ENCODE data around the gene EML5.
A peak's percentile ranks its signal among the peaks of the same experiment; 100 is the strongest.

Gene EML5

GRCh38 chr14:88727057-88727456, 65.7 kb downstream of the EML5 start:
- DNase-seq (ENCODE audit: low read depth in 2 of 2, low spot score in 1 of 2): no peak

GRCh38 chr14:88710709-88711108, 82.0 kb downstream of the EML5 start:
- no peak for DNase-seq (ENCODE audit: low read depth in 2 of 2, low spot score in 1 of 2)

- no peak for DNase-seq (ENCODE audit: low read depth in 2 of 2, low spot score in 1 of 2)
These were observed 85.7 kb downstream of the EML5 start for GRCh38 chr14:88707088-88707487.

- no peak for DNase-seq (ENCODE audit: low read depth in 2 of 2, low spot score in 1 of 2)
These were observed 86.3 kb downstream of the EML5 start for GRCh38 chr14:88706425-88706824.

- DNase-seq (ENCODE audit: low read depth in 2 of 2, low spot score in 1 of 2): no peak
These were observed 94.1 kb downstream of the EML5 start for GRCh38 chr14:88698651-88699050.

GRCh38 chr14:88695870-88696269, 96.9 kb downstream of the EML5 start:
- no peak for DNase-seq (ENCODE audit: low read depth in 2 of 2, low spot score in 1 of 2)

GRCh38 chr14:88688386-88688785, 104.4 kb downstream of the EML5 start:
- no peak for DNase-seq (ENCODE audit: low read depth in 2 of 2, low spot score in 1 of 2)

- no peak for DNase-seq (ENCODE audit: low read depth in 2 of 2, low spot score in 1 of 2)
These were observed 109.6 kb downstream of the EML5 start for GRCh38 chr14:88683119-88683518.

GRCh38 chr14:88682495-88683114, 110.1 kb downstream of the EML5 start:
- DNase-seq (ENCODE audit: low read depth in 2 of 2, low spot score in 1 of 2): no peak

- DNase-seq (ENCODE audit: low read depth in 2 of 2, low spot score in 1 of 2): no peak
These were observed 110.8 kb downstream of the EML5 start for GRCh38 chr14:88681755-88682494.

- no peak for DNase-seq (ENCODE audit: low read depth in 2 of 2, low spot score in 1 of 2)
These were observed 123.4 kb downstream of the EML5 start for GRCh38 chr14:88669346-88669745.

- DNase-seq (ENCODE audit: low read depth in 2 of 2, low spot score in 1 of 2): no peak
These were observed 124.2 kb downstream of the EML5 start for GRCh38 chr14:88668448-88669116.

- peak; percentile 2 to 16 for DNase-seq (ENCODE audit: low read depth in 2 of 2, low spot score in 1 of 2)
These were observed 125.0 kb downstream of the EML5 start for GRCh38 chr14:88667555-88668273.

GRCh38 chr14:88660056-88660455, 132.7 kb downstream of the EML5 start:
- no peak for DNase-seq (ENCODE audit: low read depth in 2 of 2, low spot score in 1 of 2)

GRCh38 chr14:88639221-88639620, 153.5 kb downstream of the EML5 start:
- DNase-seq (ENCODE audit: low read depth in 2 of 2, low spot score in 1 of 2): no peak

GRCh38 chr14:88632512-88632911, 160.2 kb downstream of the EML5 start:
- no peak for DNase-seq (ENCODE audit: low read depth in 2 of 2, low spot score in 1 of 2)

- DNase-seq (ENCODE audit: low read depth in 2 of 2, low spot score in 1 of 2): no peak
These were observed 161.7 kb downstream of the EML5 start for GRCh38 chr14:88631091-88631490.

GRCh38 chr14:88630565-88630964, 162.2 kb downstream of the EML5 start:
- no peak for DNase-seq (ENCODE audit: low read depth in 2 of 2, low spot score in 1 of 2)

GRCh38 chr14:88628462-88628861, 164.3 kb downstream of the EML5 start:
- no peak for DNase-seq (ENCODE audit: low read depth in 2 of 2, low spot score in 1 of 2)

GRCh38 chr14:88628033-88628432, 164.7 kb downstream of the EML5 start:
- DNase-seq (ENCODE audit: low read depth in 2 of 2, low spot score in 1 of 2): no peak

- no peak for DNase-seq (ENCODE audit: low read depth in 2 of 2, low spot score in 1 of 2)
These were observed 167.1 kb downstream of the EML5 start for GRCh38 chr14:88625671-88626070.

GRCh38 chr14:88621100-88621499, 171.7 kb downstream of the EML5 start:
- DNase-seq (ENCODE audit: low read depth in 2 of 2, low spot score in 1 of 2): no peak
